Keratinocyte (primary cell): ENCODE measurements around the gene ZNF202. TPM values are rescaled to one million over a fixed set of nuclear protein-coding genes. Genes with fewer than 3 reads are reported as not detected.

Experiments
- DNase-seq: peaks from one replicate; pipeline ENCODE4 v3.0.0-alpha.2; 2011; ENCODE audit warnings: low read depth, missing footprints, low spot score
- FAIRE-seq: peaks from 2 replicates; lab custom pipeline; 2011; peaks lifted over from hg19 to GRCh38; lab: Jason Lieb, UNC
- H2AFZ ChIP-seq: 2 replicates; pipeline ENCODE4 v1.6.0; 2012; ENCODE audit warnings: low read length, control low read depth, inconsistent platforms; ENCODE audit not compliant: control insufficient read depth
- H3K27ac ChIP-seq: 2 replicates; pipeline ENCODE4 v1.5.1; 2011; ENCODE audit warnings: low read length; ENCODE audit not compliant: control insufficient read depth, insufficient read depth
- H3K27me3 ChIP-seq: 3 replicates; pipeline ENCODE4 v1.6.0; 2011; ENCODE audit warnings: low read length; ENCODE audit not compliant: control insufficient read depth, insufficient read depth; ENCODE audit errors: extremely low read depth
- H3K36me3 ChIP-seq, 2 experiments: 2 replicates in 1 of 2; 3 replicates in 1 of 2; pipeline ENCODE4 v1.5.1; 2011; ENCODE audit warnings: low read length in 2 of 2, mild to moderate bottlenecking in 1 of 2; ENCODE audit not compliant: control insufficient read depth in 2 of 2, insufficient read depth in 2 of 2; ENCODE audit errors: extremely low read depth in 1 of 2
- H3K4me1 ChIP-seq: 3 replicates; pipeline ENCODE4 v1.5.1; 2011; ENCODE audit warnings: low read length; ENCODE audit not compliant: control insufficient read depth, insufficient read depth; ENCODE audit errors: extremely low read depth
- H3K4me2 ChIP-seq: 3 replicates; pipeline ENCODE4 v1.6.0; 2011; ENCODE audit warnings: low read depth, low read length; ENCODE audit not compliant: control insufficient read depth, insufficient read depth; ENCODE audit errors: extremely low read depth
- H3K4me3 ChIP-seq, 3 experiments: fragments of 200-600 bp in 1 of 3; sonication (generic) in 1 of 3; 2 replicates in 2 of 3; 3 replicates in 1 of 3; pipeline ENCODE4 v1.5.1; 2011 to 2016; ENCODE audit warnings: low read length in 3 of 3, mild to moderate bottlenecking in 3 of 3, control low read depth in 2 of 3, inconsistent platforms in 1 of 3, low read depth in 1 of 3, mixed read lengths in 1 of 3, mixed run types in 1 of 3, moderate library complexity in 1 of 3; ENCODE audit not compliant: control insufficient read depth in 2 of 3, insufficient read depth in 2 of 3; ENCODE audit errors: extremely low read depth in 1 of 3
- H3K79me2 ChIP-seq: 2 replicates; pipeline ENCODE4 v1.6.0; 2012; ENCODE audit warnings: low read length; ENCODE audit not compliant: control insufficient read depth, insufficient read depth
- H3K9ac ChIP-seq: 3 replicates; pipeline ENCODE4 v1.6.0; 2011; ENCODE audit warnings: low read length; ENCODE audit not compliant: control insufficient read depth, insufficient read depth; ENCODE audit errors: extremely low read depth
- H3K9me1 ChIP-seq: 3 replicates; pipeline ENCODE4 v1.6.0; 2011; ENCODE audit warnings: low read length; ENCODE audit not compliant: control insufficient read depth, insufficient read depth; ENCODE audit errors: extremely low read depth
- H3K9me3 ChIP-seq: 2 replicates; pipeline ENCODE4 v1.5.1; 2012; ENCODE audit warnings: low read depth, low read length; ENCODE audit not compliant: control insufficient read depth
- H4K20me1 ChIP-seq: 3 replicates; pipeline ENCODE4 v1.6.0; 2011; ENCODE audit warnings: low read length; ENCODE audit not compliant: control insufficient read depth, insufficient read depth; ENCODE audit errors: extremely low read depth
- EZH2 ChIP-seq: IDR thresholded peaks from one replicate; pipeline ENCODE4 v1.6.1; 2012; ENCODE audit warnings: inconsistent platforms, mild to moderate bottlenecking, low read length, moderate library complexity
- dilution Hi-C: fragments of 300-500 bp; cut with MboI; formaldehyde crosslinking; loops from one replicate; pipeline ENCODE4 v1.7.0; 2020; ENCODE audit warnings: low sequenced_read_pairs; ENCODE audit not compliant: extremely low pct_ligation_motif_present
- polyA plus RNA-seq, 5 experiments: library from polyadenylated mRNA; depleted of rRNA in 3 of 5; stranded (reverse) in 3 of 5; stranded (forward) in 1 of 5; unstranded in 1 of 5; fragments of >200 nt; gene quantifications; 1 replicate in 1 of 5; 2 replicates in 3 of 5; 3 replicates in 1 of 5; pipeline versions ENCODE4 v1.2.1 to v1.2.3, GENCODE V29; 2011 to 2012; ENCODE audit warnings: missing spikeins in 2 of 5, low read depth in 1 of 5, low replicate concordance in 1 of 5
- TF ChIP-seq, protein P1 (sequence below), 3 experiments: IDR thresholded peaks in 1 of 3; conservative IDR thresholded peaks in 1 of 3; optimal IDR thresholded peaks in 1 of 3; 2 replicates in 2 of 3; 3 replicates in 1 of 3; pipeline versions ENCODE3 to v1.5.1; 2011; ENCODE audit warnings: low read length in 3 of 3, mild to moderate bottlenecking in 3 of 3, moderate library complexity in 2 of 3, control low read depth in 1 of 3, inconsistent platforms in 1 of 3; ENCODE audit not compliant: insufficient read depth in 2 of 3; ENCODE audit errors: extremely low read depth in 1 of 3

Gene ZNF202
- polyA plus RNA-seq, 1 donor (not counting 4 experiments of a cell fraction or from before 2014, with no cell fraction given): 11.4 TPM

DNA sequence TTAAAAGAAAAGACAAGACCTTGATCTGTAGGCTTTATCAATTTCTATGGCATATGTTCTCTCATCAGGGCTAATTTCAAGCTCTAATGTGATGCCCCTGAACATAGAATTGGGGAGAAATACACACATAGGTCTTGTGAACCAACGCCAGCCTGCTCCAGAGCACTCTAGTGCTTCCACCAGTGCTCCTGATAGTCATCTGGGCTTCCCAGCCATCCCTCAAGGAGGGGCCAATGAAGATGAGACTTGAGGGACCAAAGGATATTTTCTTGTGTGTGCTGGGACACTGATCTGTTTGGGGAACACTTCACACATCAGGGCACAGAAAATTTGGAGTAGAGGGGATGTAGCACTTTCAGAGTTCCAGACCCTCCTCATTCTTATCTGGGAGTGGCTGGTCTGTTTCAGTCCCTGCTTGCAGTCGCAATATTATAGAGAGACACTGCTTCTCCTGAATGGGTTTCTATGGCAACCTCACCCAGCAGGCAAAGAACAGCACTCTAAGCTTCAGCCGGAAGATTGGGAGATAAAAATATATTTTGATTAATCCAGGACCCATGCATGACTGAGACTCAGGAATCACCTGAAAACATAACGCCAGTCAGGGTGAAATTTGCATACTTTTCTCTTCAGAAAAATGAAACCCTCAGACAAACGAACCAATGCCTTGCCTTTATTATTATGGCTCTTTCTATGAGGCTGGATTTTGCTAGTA, 58.6 kb downstream of the ZNF202 start:
- Histone ChIP-seq H2AFZ (no peak overlapping the region), H3K79me2 (no peaks in the 10 kb centered on the region), H3K9me1 (no peaks in the 10 kb centered on the region), H4K20me1 (no peaks in the 10 kb centered on the region), H3K4me1 (peaks cover 3% of the 10 kb centered on the region), H3K9me3 (no peaks in the 10 kb centered on the region), H3K27ac (no peak overlapping the region), H3K4me2 (no peak overlapping the region), H3K4me3 (no peak overlapping the region), H3K36me3 (no peaks in the 10 kb centered on the region), H3K27me3 (no peaks in the 10 kb centered on the region), H3K9ac (no peak overlapping the region)
- DNase-seq (no peak), FAIRE-seq (no peak)
- dilution Hi-C loops: no loop called here
- TF ChIP-seq EZH2: no peak
- TF ChIP-seq, protein P1, sequence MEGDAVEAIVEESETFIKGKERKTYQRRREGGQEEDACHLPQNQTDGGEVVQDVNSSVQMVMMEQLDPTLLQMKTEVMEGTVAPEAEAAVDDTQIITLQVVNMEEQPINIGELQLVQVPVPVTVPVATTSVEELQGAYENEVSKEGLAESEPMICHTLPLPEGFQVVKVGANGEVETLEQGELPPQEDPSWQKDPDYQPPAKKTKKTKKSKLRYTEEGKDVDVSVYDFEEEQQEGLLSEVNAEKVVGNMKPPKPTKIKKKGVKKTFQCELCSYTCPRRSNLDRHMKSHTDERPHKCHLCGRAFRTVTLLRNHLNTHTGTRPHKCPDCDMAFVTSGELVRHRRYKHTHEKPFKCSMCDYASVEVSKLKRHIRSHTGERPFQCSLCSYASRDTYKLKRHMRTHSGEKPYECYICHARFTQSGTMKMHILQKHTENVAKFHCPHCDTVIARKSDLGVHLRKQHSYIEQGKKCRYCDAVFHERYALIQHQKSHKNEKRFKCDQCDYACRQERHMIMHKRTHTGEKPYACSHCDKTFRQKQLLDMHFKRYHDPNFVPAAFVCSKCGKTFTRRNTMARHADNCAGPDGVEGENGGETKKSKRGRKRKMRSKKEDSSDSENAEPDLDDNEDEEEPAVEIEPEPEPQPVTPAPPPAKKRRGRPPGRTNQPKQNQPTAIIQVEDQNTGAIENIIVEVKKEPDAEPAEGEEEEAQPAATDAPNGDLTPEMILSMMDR (optimal IDR thresholded peaks at IDR 0.05 in 1 of 3, IDR thresholded peaks at IDR 0.05 in 1 of 3, conservative IDR thresholded peaks at IDR 0.05 in 1 of 3; ENCODE audit: extremely low read depth in 1 of 3, insufficient read depth in 2 of 3, low read length in 3 of 3): no peak

DNA sequence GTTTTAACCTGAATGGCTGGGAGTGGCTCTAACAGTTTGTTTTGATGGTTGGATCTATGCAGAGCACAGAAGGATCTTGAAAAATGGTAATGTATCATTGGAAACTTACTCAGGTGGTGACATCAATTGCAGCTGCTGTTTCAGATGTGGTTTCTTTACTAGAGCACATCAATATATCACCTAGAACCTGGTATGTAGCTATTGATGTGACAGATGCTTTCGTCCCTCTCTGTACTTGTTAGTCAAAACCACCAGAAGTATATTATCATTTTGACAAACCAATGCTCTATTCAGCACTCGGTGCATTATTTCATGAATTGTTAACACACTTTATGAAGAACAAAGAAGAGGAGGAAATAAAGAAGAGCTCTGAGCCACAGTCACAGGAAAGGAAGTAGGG, 60.4 kb downstream of the ZNF202 start:
- FAIRE-seq: no peak
- no peaks in the 10 kb centered on the region for H3K9me3 ChIP-seq
- H3K4me3 ChIP-seq: no peak overlapping the region
- peaks cover 4% of the 10 kb centered on the region for H3K4me1 ChIP-seq
- no peaks in the 10 kb centered on the region for H4K20me1 ChIP-seq
- no peak overlapping the region for H2AFZ ChIP-seq
- H3K36me3 ChIP-seq: no peaks in the 10 kb centered on the region
- H3K9ac ChIP-seq: no peak overlapping the region
- TF ChIP-seq, protein P1 (optimal IDR thresholded peaks at IDR 0.05 in 1 of 3, IDR thresholded peaks at IDR 0.05 in 1 of 3, conservative IDR thresholded peaks at IDR 0.05 in 1 of 3; ENCODE audit: extremely low read depth in 1 of 3, insufficient read depth in 2 of 3, low read length in 3 of 3): no peak
- TF ChIP-seq EZH2: no peak
- H3K4me2 ChIP-seq: no peak overlapping the region
- H3K79me2 ChIP-seq: no peaks in the 10 kb centered on the region
- no peak for DNase-seq
- H3K9me1 ChIP-seq: no peaks in the 10 kb centered on the region
- H3K27ac ChIP-seq: no peak overlapping the region
- no peaks in the 10 kb centered on the region for H3K27me3 ChIP-seq
- dilution Hi-C loops: no loop called here
